ENCODE measurements around the gene FSIP1.

The FSIP1 gene

GRCh38 chr15:39573844-39574243 lies 208.8 kb downstream of the FSIP1 start:
- DNase-seq (ENCODE audit: low read depth): no peak
- no peak overlapping the region for H3K4me3 ChIP-seq (ENCODE audit: low read length)
- TF ChIP-seq CTCF (IDR thresholded peaks at IDR 0.05; ENCODE audit: insufficient read depth, low read depth, low read length, missing control alignments): no peak

GRCh38 chr15:39573287-39573686 lies 209.4 kb downstream of the FSIP1 start:
- no peak for DNase-seq (ENCODE audit: low read depth)
- TF ChIP-seq CTCF (IDR thresholded peaks at IDR 0.05; ENCODE audit: insufficient read depth, low read depth, low read length, missing control alignments): no peak
- no peak overlapping the region for H3K4me3 ChIP-seq (ENCODE audit: low read length)

GRCh38 chr15:39565851-39566250 lies 216.8 kb downstream of the FSIP1 start:
- no peak for TF ChIP-seq CTCF (IDR thresholded peaks at IDR 0.05; ENCODE audit: insufficient read depth, low read depth, low read length, missing control alignments)
- no peak for DNase-seq (ENCODE audit: low read depth)

GRCh38 chr15:39564972-39565665 lies 217.5 kb downstream of the FSIP1 start:
- TF ChIP-seq CTCF (IDR thresholded peaks at IDR 0.05; ENCODE audit: insufficient read depth, low read depth, low read length, missing control alignments): no peak
- DNase-seq (ENCODE audit: low read depth): no peak
- H3K4me3 ChIP-seq (ENCODE audit: low read length): no peak overlapping the region

More at GRCh38 chr15:39565851-39566250, 216.8 kb downstream of the FSIP1 start:
- no peak overlapping the region for H3K4me3 ChIP-seq (ENCODE audit: low read length)

GRCh38 chr15:39558421-39558820 lies 224.2 kb downstream of the FSIP1 start:
- TF ChIP-seq CTCF (IDR thresholded peaks at IDR 0.05; ENCODE audit: insufficient read depth, low read depth, low read length, missing control alignments): no peak
- no peak overlapping the region for H3K4me3 ChIP-seq (ENCODE audit: low read length)
- DNase-seq (ENCODE audit: low read depth): no peak

- DNase-seq (ENCODE audit: low read depth): peak; percentile 82
- TF ChIP-seq CTCF (IDR thresholded peaks at IDR 0.05; ENCODE audit: insufficient read depth, low read depth, low read length, missing control alignments): no peak
- no peak overlapping the region for H3K4me3 ChIP-seq (ENCODE audit: low read length)
Measured at GRCh38 chr15:39556461-39556860, 226.2 kb downstream of the FSIP1 start.

GRCh38 chr15:39555885-39556284 lies 226.8 kb downstream of the FSIP1 start:
- peak; percentile 36 for DNase-seq (ENCODE audit: low read depth)
- no peak overlapping the region for H3K4me3 ChIP-seq (ENCODE audit: low read length)
- TF ChIP-seq CTCF (IDR thresholded peaks at IDR 0.05; ENCODE audit: insufficient read depth, low read depth, low read length, missing control alignments): no peak

Measured in epithelial cell of esophagus (primary cell).